HepG2 (cell line): ENCODE measurements around the gene ATP4A.

Experiments used
- ATRX ChIP-seq: sonication (generic); formaldehyde crosslinking; IDR thresholded peaks from 2 replicates; pipeline ENCODE4 v1.4.0; 2020; ENCODE audit warnings: missing genetic modification reagents, borderline replicate concordance
- HDAC6 ChIP-seq: fragments of 200-600 bp; sonication (generic); IDR thresholded peaks from 2 replicates; pipeline ENCODE4 v1.7.0; 2017; ENCODE audit warnings: mild to moderate bottlenecking, antibody characterized with exemption, low read length, low read depth
- JUND ChIP-seq: sonication (generic); formaldehyde crosslinking; IDR thresholded peaks from 2 replicates; pipeline ENCODE4 v1.8.0; 2022; ENCODE audit warnings: mild to moderate bottlenecking, missing genetic modification reagents
- KLF6 ChIP-seq: IDR thresholded peaks from 2 replicates; pipeline ENCODE4 v1.8.0; 2016; ENCODE audit warnings: missing biosample characterization, missing genetic modification reagents
- NFYB ChIP-seq: sonication (generic); formaldehyde crosslinking; IDR thresholded peaks from 2 replicates; pipeline ENCODE4 v1.4.0; 2020; ENCODE audit warnings: missing genetic modification reagents
- POLR2AphosphoS5 ChIP-seq: IDR thresholded peaks from 2 replicates; pipeline ENCODE4 v1.6.1; 2012; ENCODE audit warnings: low read depth, low read length
- RAD21 ChIP-seq: fragments of 450-650 bp; formaldehyde crosslinking; IDR thresholded peaks from 2 replicates; pipeline ENCODE4 v1.5.0; 2020; ENCODE audit warnings: mild to moderate bottlenecking
- ZNF136 ChIP-seq: sonication (generic); formaldehyde crosslinking; IDR thresholded peaks from 2 replicates; pipeline ENCODE4 v1.8.1; 2022; ENCODE audit warnings: low read depth, mild to moderate bottlenecking, moderate library complexity, missing genetic modification reagents
- ZNF615 ChIP-seq: sonication (generic); formaldehyde crosslinking; IDR thresholded peaks from 2 replicates; pipeline ENCODE4 v1.5.0; 2020; ENCODE audit warnings: mild to moderate bottlenecking, missing genetic modification reagents, borderline replicate concordance
- ZZZ3 ChIP-seq: sonication (generic); formaldehyde crosslinking; IDR thresholded peaks from 2 replicates; pipeline ENCODE4 v1.4.0; 2020; ENCODE audit warnings: missing genetic modification reagents, mild to moderate bottlenecking, borderline replicate concordance
- TF ChIP-seq, protein P1 (sequence below): sonication (generic); formaldehyde crosslinking; IDR thresholded peaks from 2 replicates; pipeline ENCODE4 v1.4.0; 2020; ENCODE audit warnings: missing genetic modification reagents
- TF ChIP-seq, protein P2 (sequence below): conservative IDR thresholded peaks from 2 replicates; pipeline ENCODE4 v1.6.1; 2018; ENCODE audit warnings: missing genetic modification reagents
- TF ChIP-seq, protein P3 (sequence below): sonication (generic); formaldehyde crosslinking; IDR thresholded peaks from 2 replicates; pipeline ENCODE4 v1.5.0; 2020; ENCODE audit warnings: mild to moderate bottlenecking, missing genetic modification reagents, moderate library complexity

DNA sequence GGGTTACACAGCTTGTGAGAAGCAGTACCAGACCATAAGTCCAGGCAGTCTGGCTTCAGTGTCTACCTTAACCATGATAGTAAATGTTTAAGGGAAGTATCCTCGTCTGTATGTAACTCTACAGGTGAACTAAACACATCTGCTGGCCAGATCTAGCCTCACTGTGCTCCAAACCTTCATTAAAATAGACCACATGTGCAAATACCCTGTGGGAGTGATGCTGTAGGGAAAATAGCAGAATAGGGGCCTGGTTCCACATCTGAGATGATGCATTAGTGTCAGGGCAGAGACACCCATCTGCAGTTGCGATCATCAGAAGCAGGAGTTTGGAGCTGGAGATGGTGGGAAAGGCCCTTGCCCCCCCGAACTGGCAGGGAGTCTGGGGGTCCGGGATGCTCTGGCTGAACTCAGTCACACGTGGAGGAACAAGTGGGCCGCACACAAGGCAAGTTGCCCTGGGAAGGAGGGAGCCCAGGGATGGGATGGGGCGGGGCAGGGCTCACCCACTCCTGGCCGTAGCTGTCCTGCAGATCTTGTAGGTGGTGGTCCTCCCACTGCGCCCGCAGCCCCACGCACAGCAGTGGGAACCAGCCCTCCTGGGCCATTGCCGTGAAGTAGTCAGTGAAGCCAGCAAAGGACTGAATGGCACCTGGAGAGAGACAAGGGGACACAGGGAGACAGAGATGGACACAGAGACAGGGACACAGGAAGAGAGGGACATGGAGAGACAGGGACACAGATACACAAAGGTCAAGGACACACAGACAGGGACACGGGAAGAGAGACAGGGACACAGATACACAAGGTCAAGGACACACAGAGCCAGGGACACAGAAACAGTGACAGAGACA is 10.7 kb downstream of the ATP4A start:
- TF ChIP-seq RAD21 (CRISPR knock-in tag) (no peak), ZZZ3 (CRISPR knock-in tag) (no peak), ATRX (CRISPR knock-in tag) (no peak), POLR2AphosphoS5 (no peak), NFYB (CRISPR knock-in tag) (no peak), ZNF615 (CRISPR knock-in tag) (no peak), JUND (CRISPR knock-in tag) (no peak), KLF6 (CRISPR knock-in tag) (no peak), ZNF136 (CRISPR knock-in tag) (no peak), HDAC6 (no peak)
- TF ChIP-seq, protein P1, sequence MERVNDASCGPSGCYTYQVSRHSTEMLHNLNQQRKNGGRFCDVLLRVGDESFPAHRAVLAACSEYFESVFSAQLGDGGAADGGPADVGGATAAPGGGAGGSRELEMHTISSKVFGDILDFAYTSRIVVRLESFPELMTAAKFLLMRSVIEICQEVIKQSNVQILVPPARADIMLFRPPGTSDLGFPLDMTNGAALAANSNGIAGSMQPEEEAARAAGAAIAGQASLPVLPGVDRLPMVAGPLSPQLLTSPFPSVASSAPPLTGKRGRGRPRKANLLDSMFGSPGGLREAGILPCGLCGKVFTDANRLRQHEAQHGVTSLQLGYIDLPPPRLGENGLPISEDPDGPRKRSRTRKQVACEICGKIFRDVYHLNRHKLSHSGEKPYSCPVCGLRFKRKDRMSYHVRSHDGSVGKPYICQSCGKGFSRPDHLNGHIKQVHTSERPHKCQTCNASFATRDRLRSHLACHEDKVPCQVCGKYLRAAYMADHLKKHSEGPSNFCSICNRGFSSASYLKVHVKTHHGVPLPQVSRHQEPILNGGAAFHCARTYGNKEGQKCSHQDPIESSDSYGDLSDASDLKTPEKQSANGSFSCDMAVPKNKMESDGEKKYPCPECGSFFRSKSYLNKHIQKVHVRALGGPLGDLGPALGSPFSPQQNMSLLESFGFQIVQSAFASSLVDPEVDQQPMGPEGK (CRISPR knock-in tag), result no peak
- TF ChIP-seq, protein P2, sequence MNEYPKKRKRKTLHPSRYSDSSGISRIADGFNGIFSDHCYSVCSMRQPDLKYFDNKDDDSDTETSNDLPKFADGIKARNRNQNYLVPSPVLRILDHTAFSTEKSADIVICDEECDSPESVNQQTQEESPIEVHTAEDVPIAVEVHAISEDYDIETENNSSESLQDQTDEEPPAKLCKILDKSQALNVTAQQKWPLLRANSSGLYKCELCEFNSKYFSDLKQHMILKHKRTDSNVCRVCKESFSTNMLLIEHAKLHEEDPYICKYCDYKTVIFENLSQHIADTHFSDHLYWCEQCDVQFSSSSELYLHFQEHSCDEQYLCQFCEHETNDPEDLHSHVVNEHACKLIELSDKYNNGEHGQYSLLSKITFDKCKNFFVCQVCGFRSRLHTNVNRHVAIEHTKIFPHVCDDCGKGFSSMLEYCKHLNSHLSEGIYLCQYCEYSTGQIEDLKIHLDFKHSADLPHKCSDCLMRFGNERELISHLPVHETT (CRISPR knock-in tag), result no peak
- TF ChIP-seq, protein P3, sequence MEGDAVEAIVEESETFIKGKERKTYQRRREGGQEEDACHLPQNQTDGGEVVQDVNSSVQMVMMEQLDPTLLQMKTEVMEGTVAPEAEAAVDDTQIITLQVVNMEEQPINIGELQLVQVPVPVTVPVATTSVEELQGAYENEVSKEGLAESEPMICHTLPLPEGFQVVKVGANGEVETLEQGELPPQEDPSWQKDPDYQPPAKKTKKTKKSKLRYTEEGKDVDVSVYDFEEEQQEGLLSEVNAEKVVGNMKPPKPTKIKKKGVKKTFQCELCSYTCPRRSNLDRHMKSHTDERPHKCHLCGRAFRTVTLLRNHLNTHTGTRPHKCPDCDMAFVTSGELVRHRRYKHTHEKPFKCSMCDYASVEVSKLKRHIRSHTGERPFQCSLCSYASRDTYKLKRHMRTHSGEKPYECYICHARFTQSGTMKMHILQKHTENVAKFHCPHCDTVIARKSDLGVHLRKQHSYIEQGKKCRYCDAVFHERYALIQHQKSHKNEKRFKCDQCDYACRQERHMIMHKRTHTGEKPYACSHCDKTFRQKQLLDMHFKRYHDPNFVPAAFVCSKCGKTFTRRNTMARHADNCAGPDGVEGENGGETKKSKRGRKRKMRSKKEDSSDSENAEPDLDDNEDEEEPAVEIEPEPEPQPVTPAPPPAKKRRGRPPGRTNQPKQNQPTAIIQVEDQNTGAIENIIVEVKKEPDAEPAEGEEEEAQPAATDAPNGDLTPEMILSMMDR, result no peak
